Measurements from ENCODE around the gene GABRB3.

The GABRB3 gene

DNA sequence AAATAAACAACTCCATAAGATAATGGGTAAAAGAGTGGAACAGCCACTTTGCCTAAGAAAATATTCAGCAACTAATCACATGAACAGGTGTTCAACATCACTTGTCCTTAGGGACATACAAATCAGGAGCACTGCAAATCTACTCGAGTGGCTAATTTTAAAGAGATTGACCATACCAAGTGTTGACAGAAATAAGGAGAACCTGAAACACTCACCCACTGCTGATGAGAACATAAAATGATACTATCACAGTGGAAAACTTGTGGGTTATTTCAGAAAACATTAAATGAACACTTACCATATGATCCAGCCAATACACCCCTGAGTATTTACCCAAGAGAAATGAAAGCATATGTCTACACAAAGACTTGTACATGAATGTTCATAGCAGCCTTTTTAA, 70.5 kb downstream of the GABRB3 start:
- TF ChIP-seq, protein P1, sequence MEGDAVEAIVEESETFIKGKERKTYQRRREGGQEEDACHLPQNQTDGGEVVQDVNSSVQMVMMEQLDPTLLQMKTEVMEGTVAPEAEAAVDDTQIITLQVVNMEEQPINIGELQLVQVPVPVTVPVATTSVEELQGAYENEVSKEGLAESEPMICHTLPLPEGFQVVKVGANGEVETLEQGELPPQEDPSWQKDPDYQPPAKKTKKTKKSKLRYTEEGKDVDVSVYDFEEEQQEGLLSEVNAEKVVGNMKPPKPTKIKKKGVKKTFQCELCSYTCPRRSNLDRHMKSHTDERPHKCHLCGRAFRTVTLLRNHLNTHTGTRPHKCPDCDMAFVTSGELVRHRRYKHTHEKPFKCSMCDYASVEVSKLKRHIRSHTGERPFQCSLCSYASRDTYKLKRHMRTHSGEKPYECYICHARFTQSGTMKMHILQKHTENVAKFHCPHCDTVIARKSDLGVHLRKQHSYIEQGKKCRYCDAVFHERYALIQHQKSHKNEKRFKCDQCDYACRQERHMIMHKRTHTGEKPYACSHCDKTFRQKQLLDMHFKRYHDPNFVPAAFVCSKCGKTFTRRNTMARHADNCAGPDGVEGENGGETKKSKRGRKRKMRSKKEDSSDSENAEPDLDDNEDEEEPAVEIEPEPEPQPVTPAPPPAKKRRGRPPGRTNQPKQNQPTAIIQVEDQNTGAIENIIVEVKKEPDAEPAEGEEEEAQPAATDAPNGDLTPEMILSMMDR (IDR thresholded peaks at IDR 0.05; ENCODE audit: insufficient read depth, low read length, poor library complexity, severe bottlenecking) = no peak
- H3K36me3 ChIP-seq (ENCODE audit: control insufficient read depth, insufficient read depth, low read length) = no peaks in the 10 kb centered on the region
- no peaks in the 10 kb centered on the region for H3K27me3 ChIP-seq (replicated peaks; ENCODE audit: control insufficient read depth, insufficient read depth, low read length)
- no peak overlapping the region for H3K4me3 ChIP-seq (replicated peaks; ENCODE audit: low read depth, low read length)
- DNase-seq (ENCODE audit: extremely low read depth, insufficient read length) = no peak

DNA sequence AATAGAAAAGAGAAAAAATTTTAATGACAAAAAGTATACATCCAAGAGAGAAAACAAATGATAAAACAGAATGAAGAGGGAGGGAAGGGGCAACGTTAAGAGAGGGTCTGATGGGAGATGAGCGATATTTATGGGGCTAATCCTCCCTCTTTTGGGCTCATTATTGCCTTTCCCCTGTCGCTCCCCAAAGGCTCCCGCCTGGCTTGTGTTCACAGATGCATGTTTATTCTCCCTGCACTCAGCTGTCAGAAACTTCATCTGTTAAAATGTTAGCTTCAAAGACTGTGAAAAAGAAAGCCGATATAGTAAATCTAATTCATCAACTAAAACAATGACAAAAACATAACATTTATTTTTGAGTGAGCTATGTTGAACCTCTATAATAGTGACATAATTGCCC, 74.3 kb downstream of the GABRB3 start:
- no peaks in the 10 kb centered on the region for H3K27me3 ChIP-seq (replicated peaks; ENCODE audit: control insufficient read depth, insufficient read depth, low read length)
- no peak overlapping the region for H3K4me3 ChIP-seq (replicated peaks; ENCODE audit: low read depth, low read length)
- H3K36me3 ChIP-seq (ENCODE audit: control insufficient read depth, insufficient read depth, low read length) = no peaks in the 10 kb centered on the region
- DNase-seq (ENCODE audit: extremely low read depth, insufficient read length) = no peak
- TF ChIP-seq, protein P1 (IDR thresholded peaks at IDR 0.05; ENCODE audit: insufficient read depth, low read length, poor library complexity, severe bottlenecking) = no peak

DNA sequence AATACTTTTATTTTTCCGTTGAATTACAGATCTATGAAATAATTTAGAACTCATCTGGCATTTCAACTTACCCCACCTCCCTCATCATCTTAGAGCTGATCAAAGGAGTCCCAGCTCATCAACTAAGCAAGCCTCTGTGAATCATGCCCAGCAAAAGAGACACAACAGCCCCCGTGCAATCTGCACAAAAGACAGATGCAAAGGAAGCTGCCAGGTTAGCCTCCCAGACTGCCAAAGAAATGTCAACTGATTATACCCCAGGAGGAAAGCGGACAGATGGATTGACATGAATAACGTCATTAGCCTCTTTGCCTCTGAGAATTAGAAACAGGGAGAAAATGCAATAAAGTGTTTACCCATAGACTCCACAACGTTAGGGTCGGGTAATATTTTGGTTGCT, 75.0 kb downstream of the GABRB3 start:
- no peak for DNase-seq (ENCODE audit: extremely low read depth, insufficient read length)
- Histone ChIP-seq H3K27me3 (replicated peaks; ENCODE audit: control insufficient read depth, insufficient read depth, low read length) (no peaks in the 10 kb centered on the region), H3K4me3 (replicated peaks; ENCODE audit: low read depth, low read length) (no peak overlapping the region), H3K36me3 (ENCODE audit: control insufficient read depth, insufficient read depth, low read length) (no peaks in the 10 kb centered on the region)
- TF ChIP-seq, protein P1 (IDR thresholded peaks at IDR 0.05; ENCODE audit: insufficient read depth, low read length, poor library complexity, severe bottlenecking) = no peak

DNA sequence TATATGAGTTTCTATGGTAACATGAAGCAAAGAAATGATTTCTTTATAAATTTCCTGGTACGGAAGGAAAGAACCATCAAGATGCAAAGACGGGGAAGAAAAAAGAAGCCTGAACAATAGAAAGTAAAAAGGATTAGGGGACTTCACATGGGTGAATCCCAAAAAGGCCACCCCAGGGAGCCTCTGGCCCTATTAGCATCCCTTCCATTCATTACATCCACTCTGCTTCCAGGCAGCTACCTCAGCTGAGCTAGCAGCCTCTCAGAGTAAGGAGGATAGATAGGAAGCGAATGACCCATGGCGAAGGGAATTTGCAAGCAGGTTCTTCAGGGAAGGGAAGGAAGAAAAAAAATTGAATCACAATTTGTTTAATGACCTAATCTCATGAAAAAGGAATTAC, 81.6 kb downstream of the GABRB3 start:
- no peaks in the 10 kb centered on the region for H3K36me3 ChIP-seq (ENCODE audit: control insufficient read depth, insufficient read depth, low read length)
- no peak for DNase-seq (ENCODE audit: extremely low read depth, insufficient read length)
- TF ChIP-seq, protein P1 (IDR thresholded peaks at IDR 0.05; ENCODE audit: insufficient read depth, low read length, poor library complexity, severe bottlenecking) = no peak
- no peaks in the 10 kb centered on the region for H3K27me3 ChIP-seq (replicated peaks; ENCODE audit: control insufficient read depth, insufficient read depth, low read length)
- no peak overlapping the region for H3K4me3 ChIP-seq (replicated peaks; ENCODE audit: low read depth, low read length)

DNA sequence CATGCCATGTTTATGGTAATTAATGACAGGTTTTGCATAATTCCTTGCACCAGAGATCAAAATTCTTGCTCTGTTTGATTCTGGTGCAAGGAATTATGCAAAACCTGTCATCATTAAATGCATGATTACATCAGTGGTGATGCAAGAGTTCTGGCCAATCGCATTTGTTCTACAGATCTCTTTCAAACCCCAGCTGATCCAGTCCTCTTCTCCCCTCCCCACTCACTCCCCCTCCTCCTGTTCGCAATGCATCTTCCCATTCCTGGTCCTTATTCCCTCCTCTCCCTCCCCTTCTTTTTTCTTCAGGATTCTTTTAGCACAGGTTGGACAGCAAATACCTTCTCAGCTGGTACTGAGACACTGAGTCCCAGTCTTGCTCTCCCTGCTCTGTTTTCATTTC, 82.1 kb downstream of the GABRB3 start:
- TF ChIP-seq, protein P1 (IDR thresholded peaks at IDR 0.05; ENCODE audit: insufficient read depth, low read length, poor library complexity, severe bottlenecking) = no peak
- no peak overlapping the region for H3K4me3 ChIP-seq (replicated peaks; ENCODE audit: low read depth, low read length)
- H3K36me3 ChIP-seq (ENCODE audit: control insufficient read depth, insufficient read depth, low read length) = no peaks in the 10 kb centered on the region
- no peaks in the 10 kb centered on the region for H3K27me3 ChIP-seq (replicated peaks; ENCODE audit: control insufficient read depth, insufficient read depth, low read length)
- DNase-seq (ENCODE audit: extremely low read depth, insufficient read length) = no peak

DNA sequence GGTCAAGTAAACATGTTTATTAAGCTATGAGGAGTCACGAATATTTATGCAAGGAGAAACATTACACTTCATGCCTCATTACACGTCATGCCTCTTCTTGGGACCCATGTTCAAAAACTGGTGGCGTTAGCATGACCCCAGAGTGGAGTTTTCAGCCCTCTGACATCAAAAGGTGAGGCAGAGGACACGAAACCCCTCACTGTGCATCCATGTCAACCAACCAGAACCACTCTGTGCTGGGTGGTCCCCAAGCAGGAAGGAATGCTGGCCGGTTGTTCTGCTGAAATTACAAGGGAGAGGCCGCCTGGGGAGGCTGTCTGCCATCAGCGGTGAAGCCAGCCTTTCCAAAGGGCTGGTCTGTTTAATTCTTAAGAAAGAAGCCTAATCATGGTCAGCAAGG, 83.4 kb downstream of the GABRB3 start:
- no peak for DNase-seq (ENCODE audit: extremely low read depth, insufficient read length)
- TF ChIP-seq, protein P1 (IDR thresholded peaks at IDR 0.05; ENCODE audit: insufficient read depth, low read length, poor library complexity, severe bottlenecking) = no peak
- no peaks in the 10 kb centered on the region for H3K36me3 ChIP-seq (ENCODE audit: control insufficient read depth, insufficient read depth, low read length)
- no peak overlapping the region for H3K4me3 ChIP-seq (replicated peaks; ENCODE audit: low read depth, low read length)
- H3K27me3 ChIP-seq (replicated peaks; ENCODE audit: control insufficient read depth, insufficient read depth, low read length) = no peaks in the 10 kb centered on the region

Data from GM06990 (cell line).